Muscle of leg (tissue), 11 donors: ENCODE measurements around the gene OR4K1. TPM values are rescaled to one million over a fixed set of nuclear protein-coding genes. Genes with fewer than 3 reads are reported as not detected.
"Not testable (repeated sequence)": the region's sequence is repeated elsewhere in the genome, so short reads cannot be mapped to it uniquely, and the experiment has no call there.

Experiments
- DNase-seq: peaks from one replicate; pipeline ENCODE4 v3.0.0; 2013
- H3K27ac ChIP-seq: one replicate; pipeline ENCODE4 v1.5.1; 2013; ENCODE audit warnings: mild to moderate bottlenecking, low read length, control low read depth
- H3K27me3 ChIP-seq: one replicate; pipeline ENCODE4 v1.6.1; 2013; ENCODE audit warnings: low read length; ENCODE audit not compliant: control insufficient read depth, insufficient read depth
- H3K36me3 ChIP-seq: one replicate; pipeline ENCODE4 v1.6.1; 2013; ENCODE audit warnings: low read length; ENCODE audit not compliant: control insufficient read depth, insufficient read depth
- H3K4me1 ChIP-seq: one replicate; pipeline ENCODE4 v1.6.1; 2013; ENCODE audit warnings: low read length; ENCODE audit not compliant: control insufficient read depth, insufficient read depth
- H3K4me3 ChIP-seq: one replicate; pipeline ENCODE4 v1.5.1; 2013; ENCODE audit warnings: low read length, control low read depth
- H3K9me3 ChIP-seq: replicated peaks from 2 replicates; pipeline ENCODE4 v1.6.1; 2013; ENCODE audit warnings: low read depth, low read length; ENCODE audit not compliant: control insufficient read depth
- WGBS: methylation state at CpG from one replicate; pipeline ENCODE4 v1.1.5; 2013; ENCODE audit warnings: missing lambda C conversion rate; ENCODE audit not compliant: insufficient coverage; 5-methylcytosine and 5-hydroxymethylcytosine counted together
- polyA plus RNA-seq, 8 donors: library from polyadenylated mRNA; unstranded; fragments of 120-200 nt; gene quantifications; one replicate each; pipeline versions ENCODE4 v1.2.1 to v1.2.3, GENCODE V29; 2013; ENCODE audit warnings: inconsistent platforms in 1 of 8, low replicate concordance in 1 of 8; ENCODE audit not compliant: insufficient read length in 8 of 8, insufficient read depth in 1 of 8
- total RNA-seq: library from RNA; stranded (reverse); fragments of 120-200 nt; gene quantifications from one replicate; pipeline ENCODE4 v1.2.4, GENCODE V29; 2013

OR4K1 gene
- total and polyA plus RNA-seq, 9 donors = not detected

DNA sequence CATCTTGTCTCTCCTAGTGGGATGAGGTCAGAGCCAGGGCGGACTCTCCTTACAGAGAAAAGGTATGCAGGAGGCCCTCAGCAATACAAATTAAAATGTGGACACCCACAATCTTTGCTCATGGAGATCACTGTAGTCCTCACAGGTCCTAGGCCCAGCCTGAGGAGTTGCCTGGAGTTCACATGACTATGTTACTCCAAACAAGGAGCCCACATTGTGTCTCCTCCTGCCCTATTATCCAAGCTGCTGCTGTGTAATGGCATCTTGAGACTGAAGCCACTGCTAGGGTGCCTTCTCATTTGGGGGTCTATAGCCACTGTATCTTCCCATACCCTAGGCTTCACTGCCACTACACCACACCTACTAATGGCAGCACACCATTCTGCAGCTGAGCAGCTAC, 11.0 kb downstream of the OR4K1 start:
- DNase-seq = no peak
- no peaks in the 10 kb centered on the region for H3K36me3 ChIP-seq

DNA sequence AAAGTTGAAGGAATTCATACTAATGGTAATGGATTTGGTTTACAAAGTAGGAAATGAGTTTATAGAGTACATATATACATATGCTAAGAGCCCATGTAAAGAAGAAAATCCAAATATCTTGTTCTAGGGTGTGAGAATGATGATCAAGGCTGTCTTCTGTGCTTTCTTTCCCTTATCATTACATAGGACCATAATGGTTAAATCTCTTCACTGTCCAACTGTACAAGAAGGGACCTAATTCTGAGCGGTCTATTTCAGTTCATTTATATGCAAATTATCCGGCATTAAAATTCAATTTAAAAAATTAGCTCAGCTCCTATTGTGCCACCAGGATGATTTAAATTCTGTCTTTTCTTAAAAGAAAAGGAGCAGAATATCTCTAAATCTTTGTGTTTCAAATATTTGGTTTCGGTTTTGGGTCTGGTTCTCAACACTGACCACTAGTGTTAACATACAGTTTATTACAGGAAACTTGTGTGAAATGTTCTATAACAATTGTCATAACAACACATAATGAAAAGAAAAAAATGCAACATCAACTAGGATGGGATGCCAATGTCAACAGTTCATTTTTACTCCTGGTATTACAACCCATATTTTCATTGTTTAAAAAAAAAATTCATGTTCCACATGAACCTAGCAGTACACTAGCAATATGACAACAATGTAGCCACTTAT, 16.8 kb downstream of the OR4K1 start:
- no peaks in the 10 kb centered on the region for H3K36me3 ChIP-seq
- no CpG with 5 or more reads among the region's 3 CpGs for WGBS
- peaks cover 13% of the 10 kb centered on the region for H3K9me3 ChIP-seq
- H3K27me3 ChIP-seq = no peaks in the 10 kb centered on the region
- no peak for DNase-seq
- H3K27ac ChIP-seq = no peak overlapping the region
- H3K4me1 ChIP-seq = no peaks in the 10 kb centered on the region
- H3K4me3 ChIP-seq = no peak overlapping the region

More for the DNA sequence above, 11.0 kb downstream of the OR4K1 start:
- H3K4me1 ChIP-seq = no peaks in the 10 kb centered on the region
- 83% methylated on average over 1 of the region's 1 CpG for WGBS
- no peak overlapping the region for H3K27ac ChIP-seq
- peaks cover 13% of the 10 kb centered on the region for H3K9me3 ChIP-seq
- no peak overlapping the region for H3K4me3 ChIP-seq
- no peaks in the 10 kb centered on the region for H3K27me3 ChIP-seq

DNA sequence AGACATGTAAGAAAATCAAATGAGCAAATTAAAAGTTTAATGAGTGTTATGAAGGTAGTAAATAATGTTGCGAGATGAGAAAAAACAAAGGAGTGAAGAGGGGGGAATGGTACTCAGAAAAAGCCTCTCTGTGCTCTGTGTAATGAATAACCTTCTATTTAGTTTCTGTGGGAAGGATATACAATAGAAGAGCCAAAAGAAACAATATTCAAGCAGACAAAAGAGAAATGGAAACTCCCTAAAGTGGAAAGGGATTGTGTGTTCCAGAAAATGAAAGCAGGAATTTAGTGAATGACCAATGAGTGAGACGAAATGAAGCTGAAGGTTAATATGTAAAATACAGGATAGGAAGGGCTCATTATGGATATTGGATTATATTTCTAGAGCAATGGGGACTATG, 18.5 kb downstream of the OR4K1 start:
- WGBS = 40% methylated on average over 1 of the region's 2 CpGs

DNA sequence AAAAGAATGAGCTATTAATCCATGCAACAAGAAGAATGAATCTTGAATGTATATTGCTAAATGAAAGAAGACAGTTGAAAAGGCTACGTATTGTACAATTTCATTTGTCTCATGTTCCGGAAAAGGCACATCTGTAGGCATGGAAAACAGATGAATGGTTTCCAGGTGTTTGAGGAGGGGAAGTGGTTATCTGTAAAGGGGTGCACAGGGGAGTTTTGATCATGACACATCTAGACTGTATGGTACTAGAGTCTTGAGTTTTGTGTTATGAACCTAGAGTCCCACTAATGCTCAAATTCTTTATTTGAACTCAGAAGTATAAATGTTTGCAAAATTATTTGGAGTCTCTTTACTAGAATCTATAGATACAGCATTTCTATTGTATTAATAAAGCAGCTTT, 39.0 kb downstream of the OR4K1 start:
- H3K36me3 ChIP-seq, DNase-seq, H3K27me3 ChIP-seq, H3K9me3 ChIP-seq, H3K4me3 ChIP-seq, H3K27ac ChIP-seq, H3K4me1 ChIP-seq: not testable (repeated sequence)
- WGBS = no CpG with 5 or more reads among the region's 2 CpGs

More for the DNA sequence above, 18.5 kb downstream of the OR4K1 start:
- no peak overlapping the region for H3K27ac ChIP-seq
- no peaks in the 10 kb centered on the region for H3K27me3 ChIP-seq
- no peak for DNase-seq
- H3K4me3 ChIP-seq = no peak overlapping the region
- no peaks in the 10 kb centered on the region for H3K4me1 ChIP-seq
- H3K9me3 ChIP-seq = peaks cover 17% of the 10 kb centered on the region
- H3K36me3 ChIP-seq = no peaks in the 10 kb centered on the region

GRCh38 chr14:19974844-19975243, 44.1 kb downstream of the OR4K1 start:
- H3K4me1 ChIP-seq = no peaks in the 10 kb centered on the region
- no peaks in the 10 kb centered on the region for H3K36me3 ChIP-seq
- no peak overlapping the region for H3K4me3 ChIP-seq
- no peak for DNase-seq
- no CpG with 5 or more reads among the region's 1 CpG for WGBS
- H3K27ac ChIP-seq = no peak overlapping the region
- H3K27me3 ChIP-seq = no peaks in the 10 kb centered on the region
- H3K9me3 ChIP-seq = peaks cover 5% of the 10 kb centered on the region

GRCh38 chr14:19975291-19975690, 44.6 kb downstream of the OR4K1 start, which contains the start of gene OR4K15:
Gene OR4K15 (plus strand): TSS chr14:19975591. CDS start chr14:19975591, 0 bp downstream.
- Histone ChIP-seq H3K27ac (no peak within 1 kb of the TSS), H3K4me1 (no peaks in the 10 kb centered on the region), H3K9me3 (peaks cover 6% of the 10 kb centered on the region), H3K36me3 (no peaks in the 10 kb centered on the region), H3K27me3 (no peaks in the 10 kb centered on the region), H3K4me3 (no peak within 1 kb of the TSS)
- WGBS = no CpG with 5 or more reads among the region's 3 CpGs
- no peak for DNase-seq

Other genes with a start within 250 kb of the OR4K1 start
- gene OR11H2, start 217.0 kb upstream of the OR4K1 start, total RNA-seq = not detected
- gene OR11H2, start 217.0 kb upstream of the OR4K1 start, polyA plus RNA-seq = not detected
- not detected for gene OR4Q3, start 187.3 kb upstream of the OR4K1 start, total RNA-seq
- gene OR4Q3, start 187.3 kb upstream of the OR4K1 start, polyA plus RNA-seq = not detected
- not detected for gene OR4M1, start 157.4 kb upstream of the OR4K1 start, total RNA-seq
- gene OR4M1, start 157.4 kb upstream of the OR4K1 start, polyA plus RNA-seq = under 1 TPM in 1 of 8 donors, not detected in 7; 0.08 TPM
- gene OR4N2, start 127.1 kb upstream of the OR4K1 start, total RNA-seq = not detected
- gene OR4N2, start 127.1 kb upstream of the OR4K1 start, polyA plus RNA-seq = not detected
- gene OR4K2, start 55.8 kb upstream of the OR4K1 start, total RNA-seq = not detected
- under 1 TPM in 2 of 8 donors, not detected in 6; 0.03 to 0.19 TPM for gene OR4K2, start 55.8 kb upstream of the OR4K1 start, polyA plus RNA-seq
- gene OR4K5, start 10.3 kb upstream of the OR4K1 start, total RNA-seq = not detected
- not detected for gene OR4K5, start 10.3 kb upstream of the OR4K1 start, polyA plus RNA-seq
- gene OR4K15, start 44.7 kb downstream of the OR4K1 start, total RNA-seq = not detected
- not detected for gene OR4K15, start 44.7 kb downstream of the OR4K1 start, polyA plus RNA-seq
- gene OR4Q2, start 71.2 kb downstream of the OR4K1 start, total RNA-seq = not detected
- gene OR4Q2, start 71.2 kb downstream of the OR4K1 start, polyA plus RNA-seq = not detected
- gene OR4K14, start 88.4 kb downstream of the OR4K1 start, total RNA-seq = not detected
- not detected for gene OR4K14, start 88.4 kb downstream of the OR4K1 start, polyA plus RNA-seq
- not detected for gene OR4K13, start 105.1 kb downstream of the OR4K1 start, total RNA-seq
- under 1 TPM in 2 of 8 donors, not detected in 6; 0.03 to 0.04 TPM for gene OR4K13, start 105.1 kb downstream of the OR4K1 start, polyA plus RNA-seq
- gene OR4L1, start 129.1 kb downstream of the OR4K1 start, total RNA-seq = not detected
- gene OR4L1, start 129.1 kb downstream of the OR4K1 start, polyA plus RNA-seq = not detected
- gene OR4K17, start 179.8 kb downstream of the OR4K1 start, total RNA-seq = not detected
- gene OR4K17, start 179.8 kb downstream of the OR4K1 start, polyA plus RNA-seq = under 1 TPM in 5 of 8 donors, not detected in 3; 0.03 to 0.13 (median 0.05) TPM
- gene OR4N5, start 207.9 kb downstream of the OR4K1 start, total RNA-seq = not detected
- gene OR4N5, start 207.9 kb downstream of the OR4K1 start, polyA plus RNA-seq = not detected